ENCODE measurements around the gene ZNF280D. TPM values are rescaled to one million over a fixed set of nuclear protein-coding genes. Genes with fewer than 3 reads are reported as not detected.

The ZNF280D gene
- total and polyA plus RNA-seq, 2 of the 4 experiments (the other 2 are of a cell fraction) = 8.3 to 21.0 TPM

DNA sequence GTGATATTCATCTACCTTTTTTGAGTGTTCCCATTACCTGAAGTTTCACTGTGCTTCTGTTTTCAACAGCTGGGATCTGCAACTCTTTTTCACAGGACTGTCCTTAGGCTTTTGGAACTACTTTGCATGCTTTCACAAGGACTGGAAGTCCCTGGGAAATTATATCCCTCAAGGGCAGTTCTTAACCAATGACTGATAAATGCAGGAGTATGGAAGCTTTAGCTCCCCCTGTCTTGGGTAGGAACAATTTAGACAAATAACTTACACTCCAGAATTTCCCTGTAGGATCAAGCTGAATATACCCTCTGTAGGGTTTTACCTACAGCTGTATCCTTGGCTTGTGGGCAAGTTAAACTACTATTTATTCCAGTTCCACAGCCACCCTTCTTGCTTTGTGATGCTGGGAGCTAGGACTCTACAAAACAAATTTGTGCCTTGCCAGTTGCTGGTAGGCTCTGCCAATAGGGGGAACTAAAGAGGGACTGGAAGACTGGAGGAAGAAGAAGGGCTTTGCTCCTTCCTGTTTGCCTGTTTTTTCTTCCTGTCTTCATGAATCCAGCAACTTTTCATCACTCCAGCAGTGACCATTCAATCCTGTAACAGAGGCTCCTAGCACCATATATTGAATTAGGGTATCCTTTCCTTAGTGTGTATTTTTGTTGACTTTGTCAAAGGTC lies 6.8 kb upstream of the ZNF280D start:
- no peaks in the 10 kb centered on the region for H3K9me3 ChIP-seq (ENCODE audit: control insufficient read depth, insufficient read depth, low read length)
- H3K18ac ChIP-seq (ENCODE audit: low read depth, low read length) = no peak overlapping the region
- no peak overlapping the region for H2AFZ ChIP-seq (replicated peaks; ENCODE audit: low read length, poor library complexity)
- H4K20me1 ChIP-seq (ENCODE audit: insufficient read depth, low read length) = no peaks in the 10 kb centered on the region
- no peak overlapping the region for H3K9ac ChIP-seq (ENCODE audit: low read depth, low read length)
- intact Hi-C loops (cut with micrococcal nuclease) = no loop called here
- no peaks in the 10 kb centered on the region for H3K27me3 ChIP-seq (ENCODE audit: control insufficient read depth, insufficient read depth, low read length)
- TF ChIP-seq NFE2L2 (IDR thresholded peaks at IDR 0.05; ENCODE audit: low read depth, low read length) = no peak
- no peak for TF ChIP-seq CTCF (conservative IDR thresholded peaks at IDR 0.05; ENCODE audit: low read depth, low read length)
- TF ChIP-seq MAFK (IDR thresholded peaks at IDR 0.05; ENCODE audit: low read depth, low read length) = no peak
- no peak for TF ChIP-seq USF2 (IDR thresholded peaks at IDR 0.05; ENCODE audit: low read depth, low read length)
- no peak for TF ChIP-seq BHLHE40 (IDR thresholded peaks at IDR 0.05; ENCODE audit: low read depth, low read length)
- TF ChIP-seq RFX5 (IDR thresholded peaks at IDR 0.05; ENCODE audit: low read depth, low read length) = no peak
- CTCF ChIA-PET = no interaction called here
- no peaks in the 10 kb centered on the region for H3K79me1 ChIP-seq (ENCODE audit: low read depth in 1 of 2, low read length in 2 of 2)
- dilution Hi-C loops (cut with HindIII; ENCODE audit: low sequenced_read_pairs, unreplicated experiment) = no loop called here
- no peak overlapping the region for H2AK5ac ChIP-seq (ENCODE audit: low read depth, low read length)
- no TSS peak for BruUV-seq (replicated peaks)
- POLR2A ChIA-PET (ENCODE audit: unreplicated experiment) = interaction anchor here (0.6 kb wide), 1 partner anchor 211 kb away, joined by 3 read pairs; no protein-coding TSS in a partner anchor
- H3K4ac ChIP-seq (ENCODE audit: low read depth, low read length) = no peak overlapping the region
- H4K5ac ChIP-seq (ENCODE audit: low read depth, low read length) = no peak overlapping the region
- no peak overlapping the region for H3K27ac ChIP-seq (ENCODE audit: insufficient read depth, low read length)
- H4K8ac ChIP-seq (ENCODE audit: low read depth in 2 of 2, low read length in 2 of 2) = no peak overlapping the region
- ATAC-seq (ENCODE audit: low read depth) (no peak), DNase-seq (no peak)
- H3K4me3 ChIP-seq (ENCODE audit: insufficient read depth, low read depth, low read length) = no peak overlapping the region
- no peak overlapping the region for H3K4me2 ChIP-seq (ENCODE audit: low read depth, low read length)
- no peaks in the 10 kb centered on the region for H3K36me3 ChIP-seq (ENCODE audit: control insufficient read depth, insufficient read depth, low read length)
- H2BK20ac ChIP-seq (ENCODE audit: low read depth, low read length) = peak overlapping the region; percentile 34; the same call in 1 of the 2 replicates
- peaks cover 5% of the 10 kb centered on the region for H3K4me1 ChIP-seq (ENCODE audit: control insufficient read depth, insufficient read depth, low read length)
- in situ Hi-C loops (cut with MboI; ENCODE audit: low sequenced_read_pairs) = no loop called here
- H3K23ac ChIP-seq (ENCODE audit: low read depth, low read length) = no peak overlapping the region
- no peak overlapping the region for H3K14ac ChIP-seq (replicated peaks; ENCODE audit: low read depth, low read length)
- H3K56ac ChIP-seq (ENCODE audit: extremely low read depth, insufficient read depth, low read length) = no peak overlapping the region
- H2AK9ac ChIP-seq (replicated peaks; ENCODE audit: low read depth, low read length, poor library complexity) = no peak overlapping the region
- no peak overlapping the region for H2BK15ac ChIP-seq (ENCODE audit: low read depth, low read length)
- peaks cover 3% of the 10 kb centered on the region; the same call in 1 of the 2 replicates for H3K9me1 ChIP-seq (ENCODE audit: insufficient read depth, low read length)
- no peak overlapping the region for H2BK5ac ChIP-seq (ENCODE audit: low read depth, low read length, poor library complexity, severe bottlenecking)
- H2BK120ac ChIP-seq (ENCODE audit: low read depth, low read length) = no peak overlapping the region
- H4K91ac ChIP-seq (ENCODE audit: insufficient read depth, low read depth, low read length) = no peak overlapping the region
